ENCODE data around the gene NMBR. TPM values are rescaled to one million over a fixed set of nuclear protein-coding genes. Genes with fewer than 3 reads are reported as not detected.

The NMBR gene
- total RNA-seq, 1 experiment from 2014 or later = not detected

- H3K27me3 Mint-ChIP-seq (ENCODE audit: low read depth) = no peaks in the 10 kb centered on the region
- no peaks in the 10 kb centered on the region for H4K20me1 ChIP-seq (ENCODE audit: control insufficient read depth, insufficient read depth, insufficient read length)
- no peak overlapping the region for H3T11ph ChIP-seq (ENCODE audit: low read length)
- H3K56ac ChIP-seq (ENCODE audit: insufficient read length, low read depth, low read length) = no peak overlapping the region
- no peak overlapping the region for H3K4me2 ChIP-seq (ENCODE audit: insufficient read depth, insufficient read length, low read length)
- no peak overlapping the region for H2BK20ac ChIP-seq (ENCODE audit: low read depth, low read length, poor library complexity, severe bottlenecking)
- no peaks in the 10 kb centered on the region for H3K79me2 ChIP-seq (ENCODE audit: insufficient read depth, low read length)
- H3K14ac ChIP-seq (ENCODE audit: insufficient read depth, low read length) = no peak overlapping the region
- no peak overlapping the region for H3K4me3 Mint-ChIP-seq
- no peaks in the 10 kb centered on the region for H3K9me3 ChIP-seq (ENCODE audit: control insufficient read depth, low read depth, low read length)
- H3K18ac ChIP-seq (ENCODE audit: insufficient read length, low read depth, low read length) = no peak overlapping the region
- no peak for TF ChIP-seq CTCF (conservative IDR thresholded peaks at IDR 0.05)
- no peak overlapping the region for H2BK120ac ChIP-seq (ENCODE audit: low read depth, low read length, poor library complexity, severe bottlenecking)
- H3K9me3 Mint-ChIP-seq = peaks cover 2 to 4% of the 10 kb centered on the region in 2 experiments; a peak in 2 of 5 replicates
- no peaks in the 10 kb centered on the region for H3K23me2 ChIP-seq (ENCODE audit: insufficient read length, low read depth, low read length, poor library complexity, severe bottlenecking)
- H4K5ac ChIP-seq (ENCODE audit: insufficient read length, low read depth, low read length) = no peak overlapping the region
- peaks cover 0 to 5% (median 4%) of the 10 kb centered on the region in 3 experiments; a peak in 3 of 7 replicates for H3K36me3 Mint-ChIP-seq (ENCODE audit: insufficient read depth in 1 of 3, low read depth in 3 of 3)
- H3K9ac ChIP-seq (ENCODE audit: extremely low read depth, insufficient read length, low read length) = no peak overlapping the region
- no peak overlapping the region for H4K8ac ChIP-seq (replicated peaks; ENCODE audit: insufficient read length, low read depth, low read length)
- no peak overlapping the region for H4K91ac ChIP-seq (ENCODE audit: insufficient read length, low read depth, low read length)
- H3K27ac ChIP-seq (ENCODE audit: insufficient read length, low read depth, low read length) = no peak overlapping the region
- no peaks in the 10 kb centered on the region for H3K4me1 Mint-ChIP-seq
- no peak overlapping the region for H3K4ac ChIP-seq (ENCODE audit: low read depth, low read length)
- H3K23ac ChIP-seq (ENCODE audit: insufficient read length, low read depth, low read length) = no peak overlapping the region
- H3K27ac Mint-ChIP-seq = peak overlapping the region in 1 of 3 experiments; percentile 46; a peak in 2 of 7 replicates
- WGBS (ENCODE audit: extremely low coverage, insufficient read length, low lambda C conversion rate) = no CpG with 5 or more reads among the region's 12 CpGs
- H3K4me1 ChIP-seq (ENCODE audit: insufficient read depth, low read length) = no peaks in the 10 kb centered on the region
- H2AFZ ChIP-seq (ENCODE audit: low read length) = no peak overlapping the region
- H3K27me3 ChIP-seq (ENCODE audit: insufficient read depth, low read length) = no peaks in the 10 kb centered on the region
- H2BK12ac ChIP-seq (ENCODE audit: insufficient read length, low read depth, low read length) = no peak overlapping the region
- H3K79me1 ChIP-seq (ENCODE audit: insufficient read depth, low read depth, low read length, poor library complexity, severe bottlenecking) = no peaks in the 10 kb centered on the region
- H2BK15ac ChIP-seq (ENCODE audit: low read depth, low read length) = no peak overlapping the region
- DNase-seq = no peak
- H2AK5ac ChIP-seq (ENCODE audit: insufficient read length, low read length) = no peak overlapping the region
- no peak overlapping the region for H2BK5ac ChIP-seq (ENCODE audit: insufficient read length, low read length)
Measured at GRCh38 chr6:142047934-142048592, 98.9 kb downstream of the NMBR start.

Data from H9 (cell line).